CD14-positive monocyte (primary cell): ENCODE data around the gene PDZK1. TPM values are rescaled to one million over a fixed set of nuclear protein-coding genes. Genes with fewer than 3 reads are reported as not detected.
"Not testable (repeated sequence)": the region's sequence is repeated elsewhere in the genome, so short reads cannot be mapped to it uniquely, and the experiment has no call there.

Experiments
- DNase-seq, 3 donors: peaks; one replicate each; pipeline ENCODE4 v3.0.0-alpha.2; 2011 to 2022
- H2AFZ ChIP-seq: 2 replicates; pipeline ENCODE4 v1.6.0; 2012; ENCODE audit warnings: mild to moderate bottlenecking, low read depth, low read length, inconsistent platforms; ENCODE audit not compliant: insufficient read depth, poor library complexity, severe bottlenecking
- H3K27ac ChIP-seq, 2 donors: 1 replicate in 1 of 2; 2 replicates in 1 of 2; pipeline ENCODE4 v1.5.1; 2012 to 2013; ENCODE audit warnings: low read length in 2 of 2, control low read depth in 1 of 2, inconsistent platforms in 1 of 2, low read depth in 1 of 2, mild to moderate bottlenecking in 1 of 2
- H3K27me3 ChIP-seq, 2 donors: one replicate each; pipeline versions ENCODE4 v1.6.0 to v1.6.1; 2011 to 2013; ENCODE audit warnings: low read length in 2 of 2; ENCODE audit not compliant: control insufficient read depth in 2 of 2, insufficient read depth in 2 of 2
- H3K36me3 ChIP-seq, 2 donors: replicated peaks in 1 of 2; 1 replicate in 1 of 2; 2 replicates in 1 of 2; pipeline versions ENCODE4 v1.5.1 to v1.6.1; 2012 to 2013; ENCODE audit warnings: low read length in 2 of 2, control low read depth in 1 of 2, inconsistent platforms in 1 of 2, mild to moderate bottlenecking in 1 of 2; ENCODE audit not compliant: insufficient read depth in 2 of 2, control insufficient read depth in 1 of 2
- H3K4me1 ChIP-seq, 2 donors: 1 replicate in 1 of 2; 2 replicates in 1 of 2; pipeline versions ENCODE4 v1.5.1 to v1.6.1; 2012 to 2013; ENCODE audit warnings: low read length in 2 of 2, control low read depth in 1 of 2, inconsistent platforms in 1 of 2, mild to moderate bottlenecking in 1 of 2, moderate library complexity in 1 of 2; ENCODE audit not compliant: insufficient read depth in 2 of 2, control insufficient read depth in 1 of 2
- H3K4me2 ChIP-seq: replicated peaks from 2 replicates; pipeline ENCODE3; 2012; ENCODE audit warnings: low read length, moderate library complexity, mild to moderate bottlenecking; ENCODE audit not compliant: poor library complexity, severe bottlenecking; ENCODE audit errors: extremely low read depth
- H3K4me3 ChIP-seq, 3 experiments: fragments of 200-600 bp in 1 of 3; sonication (generic) in 1 of 3; replicated peaks in 1 of 3; 1 replicate in 2 of 3; 2 replicates in 1 of 3; pipeline ENCODE4 v1.5.1; 2011 to 2013; ENCODE audit warnings: low read length in 3 of 3, mild to moderate bottlenecking in 3 of 3, control low read depth in 2 of 3, low read depth in 2 of 3, inconsistent platforms in 1 of 3, moderate library complexity in 1 of 3
- H3K79me2 ChIP-seq: 2 replicates; pipeline ENCODE4 v1.6.0; 2012; ENCODE audit warnings: mild to moderate bottlenecking, control low read depth, inconsistent platforms, low read length, moderate library complexity; ENCODE audit not compliant: insufficient read depth
- H3K9ac ChIP-seq: 2 replicates; pipeline ENCODE4 v1.6.0; 2017; ENCODE audit warnings: low read length, mild to moderate bottlenecking; ENCODE audit not compliant: insufficient read depth, poor library complexity, severe bottlenecking
- H3K9me3 ChIP-seq, 2 donors: replicated peaks in 1 of 2; 1 replicate in 1 of 2; 2 replicates in 1 of 2; pipeline versions ENCODE4 v1.5.1 to v1.6.1; 2012 to 2013; ENCODE audit warnings: low read length in 2 of 2, control low read depth in 1 of 2; ENCODE audit not compliant: control insufficient read depth in 1 of 2, insufficient read depth in 1 of 2
- H4K20me1 ChIP-seq: 2 replicates; pipeline ENCODE4 v1.6.0; 2012; ENCODE audit warnings: mild to moderate bottlenecking, low read length, control low read depth, moderate library complexity; ENCODE audit not compliant: insufficient read depth
- H3K27ac Mint-ChIP-seq, 7 donors: one replicate each; pipeline ENCODE4 v1.8.0; 2020; ENCODE audit warnings: mild to moderate bottlenecking in 7 of 7, mixed read lengths in 7 of 7, moderate library complexity in 6 of 7, inconsistent platforms in 2 of 7
- H3K27me3 Mint-ChIP-seq, 3 donors: one replicate each; pipeline ENCODE4 v1.8.0; 2021 to 2022; ENCODE audit warnings: low read depth in 3 of 3, mild to moderate bottlenecking in 3 of 3, mixed read lengths in 3 of 3, moderate library complexity in 3 of 3, inconsistent platforms in 1 of 3
- H3K36me3 Mint-ChIP-seq, 2 donors: one replicate each; pipeline ENCODE4 v1.8.0; 2020; ENCODE audit warnings: mixed read lengths in 2 of 2, inconsistent platforms in 1 of 2, mild to moderate bottlenecking in 1 of 2
- H3K4me1 Mint-ChIP-seq: one replicate; pipeline ENCODE4 v1.8.0; 2020; ENCODE audit warnings: mild to moderate bottlenecking, mixed read lengths
- H3K4me3 Mint-ChIP-seq, 2 donors: one replicate each; pipeline ENCODE4 v1.8.0; 2020; ENCODE audit warnings: mild to moderate bottlenecking in 2 of 2, mixed read lengths in 2 of 2, moderate library complexity in 1 of 2
- H3K9me3 Mint-ChIP-seq, 7 donors: one replicate each; pipeline ENCODE4 v1.8.0; 2020 to 2022; ENCODE audit warnings: mixed read lengths in 7 of 7, mild to moderate bottlenecking in 6 of 7, moderate library complexity in 6 of 7, inconsistent platforms in 2 of 7
- WGBS: methylation state at CpG from one replicate; pipeline ENCODE4 v1.1.5; 2013; ENCODE audit warnings: missing lambda C conversion rate; ENCODE audit not compliant: insufficient coverage; 5-methylcytosine and 5-hydroxymethylcytosine counted together
- intact Hi-C, 2 donors: fragments of 100-400 bp; cut with micrococcal nuclease; formaldehyde crosslinking; loops; one replicate each; pipeline versions ENCODE4 v1.15.0 to v1.15.1; 2023
- polyA plus RNA-seq, 3 donors: library from polyadenylated mRNA; depleted of rRNA in 1 of 3; unstranded in 2 of 3; stranded (reverse) in 1 of 3; fragments of 300-500 nt in 2 of 3; fragments of >200 nt in 1 of 3; fragmentation: Illumina TruSeq in 2 of 3; gene quantifications; 1 replicate in 2 of 3; 2 replicates in 1 of 3; pipeline ENCODE4 v1.2.3, GENCODE V29; 2012 to 2021

The PDZK1 gene
- polyA plus RNA-seq, 3 donors, result 0.04 TPM; not detected in 2

- intact Hi-C loops, H3K79me2 ChIP-seq, H3K36me3 ChIP-seq, H3K27me3 ChIP-seq, H3K4me1 Mint-ChIP-seq, H3K4me1 ChIP-seq, H3K27ac ChIP-seq, H3K4me3 Mint-ChIP-seq, H3K36me3 Mint-ChIP-seq, H3K4me2 ChIP-seq, H3K27ac Mint-ChIP-seq, DNase-seq, H3K9me3 Mint-ChIP-seq, H2AFZ ChIP-seq, H3K9ac ChIP-seq, H3K27me3 Mint-ChIP-seq, H4K20me1 ChIP-seq, H3K9me3 ChIP-seq, H3K4me3 ChIP-seq: not testable (repeated sequence)
- no CpG with 5 or more reads among the region's 1 CpG for WGBS
Observed at GRCh38 chr1:145636237-145636636, 70.9 kb downstream of the PDZK1 start.

DNA sequence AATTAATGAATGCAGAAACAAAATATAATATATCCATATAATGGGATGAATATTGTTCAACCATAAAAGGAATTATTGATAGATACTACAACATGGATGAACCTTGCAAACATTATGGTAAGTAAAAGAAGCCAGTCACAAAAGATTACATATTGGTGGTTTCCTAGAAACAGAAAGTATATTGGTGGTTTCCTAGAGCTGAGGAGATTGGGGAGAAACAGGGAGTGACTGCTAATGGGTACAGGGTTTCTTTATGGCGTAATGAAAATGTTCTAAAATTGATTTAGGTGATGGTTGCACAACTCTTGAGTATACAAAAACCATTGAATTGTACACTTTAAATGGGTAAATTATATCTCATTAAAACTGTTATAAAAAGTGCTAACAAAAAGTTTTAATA lies 85.0 kb downstream of the PDZK1 start:
- H4K20me1 ChIP-seq, H3K36me3 ChIP-seq, DNase-seq, H3K9me3 ChIP-seq, H3K27me3 Mint-ChIP-seq, intact Hi-C loops, H3K4me3 Mint-ChIP-seq, H3K79me2 ChIP-seq, H3K4me1 Mint-ChIP-seq, H3K9ac ChIP-seq, H3K4me1 ChIP-seq, H2AFZ ChIP-seq, H3K4me2 ChIP-seq, H3K4me3 ChIP-seq, H3K27me3 ChIP-seq, H3K27ac Mint-ChIP-seq, H3K27ac ChIP-seq, H3K9me3 Mint-ChIP-seq: not testable (repeated sequence)
- H3K36me3 Mint-ChIP-seq, result peaks cover 6 to 13% of the 10 kb centered on the region in 2 donors
- no CpG with 5 or more reads among the region's 1 CpG for WGBS

Other genes starting within 250 kb of the PDZK1 start
- 1 to 10 TPM; 7.2 to 8.1 (median 8.1) TPM for gene GPR89A, start 99.4 kb downstream of the PDZK1 start, polyA plus RNA-seq
- gene CD160, start 12.1 kb upstream of the PDZK1 start, polyA plus RNA-seq, result 1 to 10 TPM in 1 of 3 donors, under 1 TPM in 2; 0.01 to 1.4 (median 0.16) TPM
- gene RNF115, start 116.7 kb upstream of the PDZK1 start, polyA plus RNA-seq, result 1 to 10 TPM; 3.5 to 5.4 (median 5.2) TPM
- 10 to 100 TPM; 23.5 to 41.3 (median 30.5) TPM for gene POLR3C, start 116.8 kb upstream of the PDZK1 start, polyA plus RNA-seq
- gene NUDT17, start 138.3 kb upstream of the PDZK1 start, polyA plus RNA-seq, result 1 to 10 TPM; 2.1 to 6.4 (median 3.1) TPM
- gene PIAS3, start 151.7 kb upstream of the PDZK1 start, polyA plus RNA-seq, result 10 to 100 TPM in 1 of 3 donors, 1 to 10 TPM in 2; 7.2 to 25.9 (median 8.8) TPM
- 1 to 10 TPM in 2 of 3 donors, under 1 TPM in 1; 0.40 to 1.5 (median 1.3) TPM for gene ANKRD35, start 178.5 kb upstream of the PDZK1 start, polyA plus RNA-seq
- gene ITGA10, start 202.7 kb upstream of the PDZK1 start, polyA plus RNA-seq, result 1 to 10 TPM in 1 of 3 donors, not detected in 2; 1.2 TPM
- 10 to 100 TPM; 12.0 to 38.2 (median 37.9) TPM for gene PEX11B, start 211.3 kb upstream of the PDZK1 start, polyA plus RNA-seq
- gene RBM8A, start 220.1 kb upstream of the PDZK1 start, polyA plus RNA-seq, result 100 to 1,000 TPM in 2 of 3 donors, 10 to 100 TPM in 1; 91.5 to 171 (median 115) TPM